ENCODE results near the gene L1TD1. TPM values are rescaled to one million over a fixed set of nuclear protein-coding genes. Genes with fewer than 3 reads are reported as not detected.
A peak's percentile ranks its signal among the peaks of the same experiment; 100 is the strongest.

Gene L1TD1
- total and polyA plus RNA-seq, 7 experiments from 2014 or later, result 0.11 to 0.44 TPM; not detected in 5

DNA sequence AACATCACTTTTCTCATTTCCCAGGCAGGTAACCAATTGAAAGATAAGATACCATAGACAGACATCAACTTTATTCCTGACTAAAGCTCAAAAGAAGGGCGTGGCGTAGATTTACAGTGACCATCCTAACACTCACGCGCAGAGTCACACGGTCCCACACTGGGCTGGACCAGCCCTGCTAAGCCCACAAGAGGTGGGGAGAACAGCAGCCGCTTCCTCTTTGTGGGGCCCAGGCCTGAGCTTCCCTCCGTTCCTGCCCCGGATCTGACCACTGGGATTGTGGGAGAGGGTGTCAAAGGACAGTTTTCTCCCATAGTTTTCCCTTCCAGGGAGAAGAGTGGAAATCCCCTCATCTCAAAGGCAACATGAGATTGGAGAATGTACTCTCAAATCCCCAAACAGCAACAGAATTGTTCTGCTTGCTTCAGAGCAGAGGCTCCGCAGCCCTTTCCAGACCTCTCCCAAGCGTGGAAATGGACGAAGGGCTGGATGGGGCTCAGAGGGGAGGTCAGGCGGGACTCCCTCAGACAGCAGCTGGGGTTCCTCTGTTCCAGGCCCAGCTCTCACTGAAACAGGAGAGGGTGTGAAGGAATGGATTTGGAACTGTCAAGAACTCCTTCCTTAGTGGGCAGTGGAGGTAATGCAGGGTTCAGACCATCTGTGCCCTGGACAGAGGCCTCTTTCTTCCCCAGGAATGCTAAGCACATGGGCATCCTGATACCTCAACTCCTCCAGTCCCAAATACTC is 33.7 kb downstream of the L1TD1 start:
- ChIA-PET CTCF (no interaction called here), POLR2A (no interaction called here)
- Histone ChIP-seq H3K36me3 (ENCODE audit: control insufficient read depth in 2 of 3, insufficient read depth in 3 of 3, low read length in 3 of 3) (no peaks in the 10 kb centered on the region), H3K27me3 (ENCODE audit: control insufficient read depth in 2 of 2, insufficient read depth in 2 of 2, low read length in 2 of 2) (no peaks in the 10 kb centered on the region), H3K4me3 (ENCODE audit: low read length) (no peak overlapping the region), H3K9me3 (ENCODE audit: control insufficient read depth in 2 of 3, low read length in 3 of 3) (no peaks in the 10 kb centered on the region), H3K27ac (ENCODE audit: low read depth, low read length) (no peak overlapping the region), H3K4me1 (ENCODE audit: control insufficient read depth in 2 of 2, insufficient read depth in 2 of 2, low read length in 2 of 2) (no peaks in the 10 kb centered on the region)
- no peaks in the 10 kb centered on the region for H3K36me3 Mint-ChIP-seq
- H3K4me1 Mint-ChIP-seq, result no peaks in the 10 kb centered on the region
- ATAC-seq, result peak; percentile 67
- no peaks in the 10 kb centered on the region for H3K9me3 Mint-ChIP-seq
- peaks cover 0 to 5% (median 0%) of the 10 kb centered on the region in 5 donors for H3K27me3 Mint-ChIP-seq
- intact Hi-C loops (cut with micrococcal nuclease), result no loop called here
- no peak overlapping the region for H3K27ac Mint-ChIP-seq
- H3K4me3 Mint-ChIP-seq, result no peak overlapping the region
- no peak for DNase-seq

DNA sequence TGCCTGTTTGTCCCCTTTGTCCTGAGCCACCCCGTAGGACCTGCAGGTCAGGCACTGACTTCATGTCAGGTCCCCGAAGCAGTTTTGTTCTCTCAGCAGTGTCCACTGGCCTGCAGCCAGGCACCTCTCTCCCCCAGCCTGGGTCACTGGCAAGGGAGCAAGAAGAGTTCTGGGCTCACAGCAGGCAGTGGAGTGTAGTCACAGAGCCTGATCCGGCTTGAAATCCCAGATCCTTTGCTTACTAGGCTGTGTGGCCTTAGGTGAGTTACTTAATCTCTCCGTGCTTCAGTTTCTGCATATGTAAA is 34.2 kb downstream of the L1TD1 start:
- Histone ChIP-seq H3K27ac (ENCODE audit: low read depth, low read length) (no peak overlapping the region), H3K4me3 (ENCODE audit: low read length) (no peak overlapping the region), H3K9me3 (ENCODE audit: control insufficient read depth in 2 of 3, low read length in 3 of 3) (no peaks in the 10 kb centered on the region), H3K4me1 (ENCODE audit: control insufficient read depth in 2 of 2, insufficient read depth in 2 of 2, low read length in 2 of 2) (no peaks in the 10 kb centered on the region), H3K36me3 (ENCODE audit: control insufficient read depth in 2 of 3, insufficient read depth in 3 of 3, low read length in 3 of 3) (no peaks in the 10 kb centered on the region), H3K27me3 (ENCODE audit: control insufficient read depth in 2 of 2, insufficient read depth in 2 of 2, low read length in 2 of 2) (no peaks in the 10 kb centered on the region)
- peaks cover 0 to 5% (median 0%) of the 10 kb centered on the region in 5 donors for H3K27me3 Mint-ChIP-seq
- no peak for DNase-seq
- CTCF ChIA-PET, result no interaction called here
- intact Hi-C loops (cut with micrococcal nuclease), result no loop called here
- POLR2A ChIA-PET, result no interaction called here
- ATAC-seq, result no peak
- H3K36me3 Mint-ChIP-seq, result no peaks in the 10 kb centered on the region
- H3K4me1 Mint-ChIP-seq, result no peaks in the 10 kb centered on the region
- no peak overlapping the region for H3K4me3 Mint-ChIP-seq
- H3K27ac Mint-ChIP-seq, result no peak overlapping the region
- no peaks in the 10 kb centered on the region for H3K9me3 Mint-ChIP-seq

GRCh38 chr1:62229468-62229867 is 34.8 kb downstream of the L1TD1 start:
- no peaks in the 10 kb centered on the region for H3K36me3 Mint-ChIP-seq
- no peaks in the 10 kb centered on the region for H3K27me3 ChIP-seq (ENCODE audit: control insufficient read depth in 2 of 2, insufficient read depth in 2 of 2, low read length in 2 of 2)
- no peak for ATAC-seq
- peaks cover 0 to 5% (median 0%) of the 10 kb centered on the region in 5 donors for H3K27me3 Mint-ChIP-seq
- no peak for DNase-seq
- no peak overlapping the region for H3K27ac ChIP-seq (ENCODE audit: low read depth, low read length)
- no peak overlapping the region for H3K27ac Mint-ChIP-seq
- no peak overlapping the region for H3K4me3 ChIP-seq (ENCODE audit: low read length)
- peaks cover 0 to 2% (median 0%) of the 10 kb centered on the region in 7 donors for H3K4me1 Mint-ChIP-seq
- ChIA-PET CTCF (no interaction called here), POLR2A (no interaction called here)
- no peaks in the 10 kb centered on the region for H3K4me1 ChIP-seq (ENCODE audit: control insufficient read depth in 2 of 2, insufficient read depth in 2 of 2, low read length in 2 of 2)
- no peaks in the 10 kb centered on the region for H3K9me3 Mint-ChIP-seq
- H3K9me3 ChIP-seq (ENCODE audit: control insufficient read depth in 2 of 3, low read length in 3 of 3), result no peaks in the 10 kb centered on the region
- H3K36me3 ChIP-seq (ENCODE audit: control insufficient read depth in 2 of 3, insufficient read depth in 3 of 3, low read length in 3 of 3), result no peaks in the 10 kb centered on the region
- intact Hi-C loops (cut with micrococcal nuclease), result no loop called here
- no peak overlapping the region for H3K4me3 Mint-ChIP-seq

- no peaks in the 10 kb centered on the region for H3K4me1 ChIP-seq (ENCODE audit: control insufficient read depth in 2 of 2, insufficient read depth in 2 of 2, low read length in 2 of 2)
- peaks cover 0 to 5% (median 0%) of the 10 kb centered on the region in 5 donors for H3K27me3 Mint-ChIP-seq
- no peaks in the 10 kb centered on the region for H3K9me3 ChIP-seq (ENCODE audit: control insufficient read depth in 2 of 3, low read length in 3 of 3)
- POLR2A ChIA-PET, result no interaction called here
- no peaks in the 10 kb centered on the region for H3K36me3 ChIP-seq (ENCODE audit: control insufficient read depth in 2 of 3, insufficient read depth in 3 of 3, low read length in 3 of 3)
- no peaks in the 10 kb centered on the region for H3K27me3 ChIP-seq (ENCODE audit: control insufficient read depth in 2 of 2, insufficient read depth in 2 of 2, low read length in 2 of 2)
- H3K4me1 Mint-ChIP-seq, result peaks cover 0 to 4% (median 0%) of the 10 kb centered on the region in 7 donors
- H3K9me3 Mint-ChIP-seq, result no peaks in the 10 kb centered on the region
- H3K4me3 Mint-ChIP-seq, result no peak overlapping the region
- ATAC-seq (no peak), DNase-seq (no peak)
- H3K36me3 Mint-ChIP-seq, result no peaks in the 10 kb centered on the region
- H3K27ac Mint-ChIP-seq, result no peak overlapping the region
- CTCF ChIA-PET, result no interaction called here
- intact Hi-C loops (cut with micrococcal nuclease), result no loop called here
- no peak overlapping the region for H3K4me3 ChIP-seq (ENCODE audit: low read length)
- H3K27ac ChIP-seq (ENCODE audit: low read depth, low read length), result no peak overlapping the region
Measured at GRCh38 chr1:62229932-62230331, 35.3 kb downstream of the L1TD1 start.

- Mint-ChIP-seq H3K4me3 (no peak overlapping the region), H3K36me3 (no peaks in the 10 kb centered on the region), H3K4me1 (peaks cover 0 to 6% (median 0%) of the 10 kb centered on the region in 7 donors), H3K9me3 (no peaks in the 10 kb centered on the region), H3K27ac (no peak overlapping the region), H3K27me3 (peaks cover 0 to 5% (median 0%) of the 10 kb centered on the region in 5 donors)
- no peak overlapping the region for H3K27ac ChIP-seq (ENCODE audit: low read depth, low read length)
- no peaks in the 10 kb centered on the region for H3K27me3 ChIP-seq (ENCODE audit: control insufficient read depth in 2 of 2, insufficient read depth in 2 of 2, low read length in 2 of 2)
- H3K9me3 ChIP-seq (ENCODE audit: control insufficient read depth in 2 of 3, low read length in 3 of 3), result no peaks in the 10 kb centered on the region
- ChIA-PET CTCF (no interaction called here), POLR2A (no interaction called here)
- DNase-seq (no peak), ATAC-seq (no peak)
- intact Hi-C loops (cut with micrococcal nuclease), result no loop called here
- H3K36me3 ChIP-seq (ENCODE audit: control insufficient read depth in 2 of 3, insufficient read depth in 3 of 3, low read length in 3 of 3), result no peaks in the 10 kb centered on the region
- no peak overlapping the region for H3K4me3 ChIP-seq (ENCODE audit: low read length)
- no peaks in the 10 kb centered on the region for H3K4me1 ChIP-seq (ENCODE audit: control insufficient read depth in 2 of 2, insufficient read depth in 2 of 2, low read length in 2 of 2)
Measured at GRCh38 chr1:62230718-62231117, 36.1 kb downstream of the L1TD1 start.

GRCh38 chr1:62232871-62233278 is 38.2 kb downstream of the L1TD1 start:
- no peaks in the 10 kb centered on the region for H3K36me3 Mint-ChIP-seq
- H3K27me3 Mint-ChIP-seq, result peaks cover 0 to 5% (median 4%) of the 10 kb centered on the region in 5 donors
- H3K4me1 Mint-ChIP-seq, result peaks cover 0 to 6% (median 0%) of the 10 kb centered on the region in 7 donors
- no peak overlapping the region for H3K4me3 ChIP-seq (ENCODE audit: low read length)
- no peaks in the 10 kb centered on the region for H3K36me3 ChIP-seq (ENCODE audit: control insufficient read depth in 2 of 3, insufficient read depth in 3 of 3, low read length in 3 of 3)
- H3K4me3 Mint-ChIP-seq, result no peak overlapping the region
- H3K27ac Mint-ChIP-seq, result no peak overlapping the region
- H3K4me1 ChIP-seq (ENCODE audit: control insufficient read depth in 2 of 2, insufficient read depth in 2 of 2, low read length in 2 of 2), result no peaks in the 10 kb centered on the region
- DNase-seq (no peak), ATAC-seq (no peak)
- no peaks in the 10 kb centered on the region for H3K9me3 Mint-ChIP-seq
- H3K9me3 ChIP-seq (ENCODE audit: control insufficient read depth in 2 of 3, low read length in 3 of 3), result no peaks in the 10 kb centered on the region
- H3K27ac ChIP-seq (ENCODE audit: low read depth, low read length), result no peak overlapping the region
- no peaks in the 10 kb centered on the region for H3K27me3 ChIP-seq (ENCODE audit: control insufficient read depth in 2 of 2, insufficient read depth in 2 of 2, low read length in 2 of 2)
- intact Hi-C loops (cut with micrococcal nuclease), result no loop called here
- ChIA-PET CTCF (no interaction called here), POLR2A (interaction anchor here (0.6 kb wide), 1 partner anchor 352 kb away, joined by 3 read pairs; no protein-coding TSS in a partner anchor)

DNA sequence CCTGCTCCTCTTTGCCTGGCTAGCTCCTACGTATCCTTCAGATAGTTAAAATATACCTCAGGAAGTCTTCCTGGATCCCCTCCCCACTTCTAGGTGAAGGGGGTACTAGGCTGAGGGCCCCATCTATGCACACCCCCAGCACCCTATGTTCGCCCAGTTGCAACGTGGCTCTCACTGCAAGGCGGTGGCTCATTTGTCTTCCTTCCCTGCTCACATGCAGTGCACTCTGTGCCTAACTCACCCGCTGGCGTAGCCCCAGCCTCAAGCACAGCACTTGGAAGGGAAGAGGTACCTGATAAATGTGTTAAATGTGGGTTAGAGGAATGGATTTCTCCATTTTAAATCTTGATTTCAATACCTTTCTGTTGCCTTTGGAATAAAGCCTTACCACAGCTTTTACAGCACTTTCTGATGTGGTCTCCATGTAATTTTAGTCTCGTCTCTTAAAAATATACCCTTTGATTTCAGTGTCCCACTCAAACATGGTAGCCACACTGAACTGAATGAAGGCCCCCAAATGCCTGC is 39.3 kb downstream of the L1TD1 start:
- Mint-ChIP-seq H3K4me3 (no peak overlapping the region), H3K36me3 (no peaks in the 10 kb centered on the region), H3K27me3 (peaks cover 0 to 5% (median 4%) of the 10 kb centered on the region in 5 donors), H3K9me3 (no peaks in the 10 kb centered on the region), H3K4me1 (peaks cover 0 to 6% (median 0%) of the 10 kb centered on the region in 7 donors), H3K27ac (peak overlapping the region in 1 of 9 donors; percentile 69)
- Histone ChIP-seq H3K27ac (ENCODE audit: low read depth, low read length) (no peak overlapping the region), H3K36me3 (ENCODE audit: control insufficient read depth in 2 of 3, insufficient read depth in 3 of 3, low read length in 3 of 3) (no peaks in the 10 kb centered on the region), H3K4me1 (ENCODE audit: control insufficient read depth in 2 of 2, insufficient read depth in 2 of 2, low read length in 2 of 2) (no peaks in the 10 kb centered on the region), H3K4me3 (ENCODE audit: low read length) (no peak overlapping the region), H3K27me3 (ENCODE audit: control insufficient read depth in 2 of 2, insufficient read depth in 2 of 2, low read length in 2 of 2) (no peaks in the 10 kb centered on the region), H3K9me3 (ENCODE audit: control insufficient read depth in 2 of 3, low read length in 3 of 3) (no peaks in the 10 kb centered on the region)
- intact Hi-C loops (cut with micrococcal nuclease), result no loop called here
- DNase-seq (no peak), ATAC-seq (no peak)
- ChIA-PET CTCF (no interaction called here), POLR2A (no interaction called here)
